HEK293T (cell line): ENCODE results near the gene PARP1.

Experiments
- ARNT ChIP-seq: fragments of 450-650 bp; IDR thresholded peaks from 2 replicates; pipeline ENCODE4 v1.6.1; 2017; ENCODE audit warnings: mild to moderate bottlenecking
- FOXA1 ChIP-seq: fragments of 450-650 bp; IDR thresholded peaks from 2 replicates; pipeline ENCODE4 v1.6.1; 2016; ENCODE audit warnings: mild to moderate bottlenecking
- FOXK2 ChIP-seq: fragments of 450-650 bp; IDR thresholded peaks from 2 replicates; pipeline ENCODE4 v1.6.1; 2016; ENCODE audit warnings: mild to moderate bottlenecking
- NFRKB ChIP-seq: fragments of 450-650 bp; IDR thresholded peaks from 2 replicates; pipeline ENCODE4 v1.6.1; 2016; ENCODE audit warnings: mild to moderate bottlenecking, moderate library complexity

DNA sequence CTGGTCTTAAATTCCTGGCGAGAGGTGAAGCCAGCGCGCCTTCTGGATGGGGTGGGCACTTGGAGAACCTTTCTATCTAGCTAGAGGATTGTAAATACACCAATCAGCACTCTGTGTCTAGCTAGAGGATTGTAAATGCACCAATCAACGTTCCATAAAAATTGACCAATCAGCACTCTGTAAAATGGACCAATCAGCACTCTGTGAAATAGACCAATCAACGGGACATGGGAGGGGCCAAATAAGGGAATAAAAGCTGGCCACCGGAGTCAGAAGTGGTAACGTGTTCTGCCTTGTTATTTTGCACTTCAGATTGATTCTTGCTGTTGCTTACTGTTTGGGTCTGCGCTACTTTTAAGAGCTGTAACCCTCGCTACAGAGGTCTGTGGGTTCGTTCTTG, 87.0 kb downstream of the PARP1 start:
- TF ChIP-seq FOXA1 (no peak), ARNT (no peak), NFRKB (no peak), FOXK2 (no peak)
